Measurements from ENCODE around the gene SYT3.
A peak's percentile ranks its signal among the peaks of the same experiment; 100 is the strongest.

Gene SYT3

GRCh38 chr19:50676625-50677197 is 37.0 kb upstream of the SYT3 start:
- no peak overlapping the region for H3K4me3 ChIP-seq (ENCODE audit: low read depth, low read length)
- TF ChIP-seq CTCF (IDR thresholded peaks at IDR 0.05; ENCODE audit: borderline replicate concordance, insufficient read depth, low read depth, low read length) = no peak

- TF ChIP-seq CTCF (IDR thresholded peaks at IDR 0.05; ENCODE audit: borderline replicate concordance, insufficient read depth, low read depth, low read length) = no peak
- H3K4me3 ChIP-seq (ENCODE audit: low read depth, low read length) = no peak overlapping the region
Measured at GRCh38 chr19:50673118-50673517, 33.4 kb upstream of the SYT3 start.

GRCh38 chr19:50670102-50670380 is 30.4 kb upstream of the SYT3 start:
- TF ChIP-seq CTCF (IDR thresholded peaks at IDR 0.05; ENCODE audit: borderline replicate concordance, insufficient read depth, low read depth, low read length) = no peak

GRCh38 chr19:50669302-50670101 is 29.8 kb upstream of the SYT3 start:
- peak; percentile 66; the same call in 1 of the 2 replicates for TF ChIP-seq CTCF (IDR thresholded peaks at IDR 0.05; ENCODE audit: borderline replicate concordance, insufficient read depth, low read depth, low read length)

More at GRCh38 chr19:50670102-50670380, 30.4 kb upstream of the SYT3 start:
- H3K4me3 ChIP-seq (ENCODE audit: low read depth, low read length) = no peak overlapping the region

GRCh38 chr19:50668879-50669278 is 29.2 kb upstream of the SYT3 start:
- no peak for TF ChIP-seq CTCF (IDR thresholded peaks at IDR 0.05; ENCODE audit: borderline replicate concordance, insufficient read depth, low read depth, low read length)
- H3K4me3 ChIP-seq (ENCODE audit: low read depth, low read length) = no peak overlapping the region

More at GRCh38 chr19:50669302-50670101, 29.8 kb upstream of the SYT3 start:
- H3K4me3 ChIP-seq (ENCODE audit: low read depth, low read length) = no peak overlapping the region

GRCh38 chr19:50668416-50668815 is 28.7 kb upstream of the SYT3 start:
- no peak for TF ChIP-seq CTCF (IDR thresholded peaks at IDR 0.05; ENCODE audit: borderline replicate concordance, insufficient read depth, low read depth, low read length)
- no peak overlapping the region for H3K4me3 ChIP-seq (ENCODE audit: low read depth, low read length)

GRCh38 chr19:50667759-50668231 is 28.1 kb upstream of the SYT3 start:
- no peak overlapping the region for H3K4me3 ChIP-seq (ENCODE audit: low read depth, low read length)
- no peak for TF ChIP-seq CTCF (IDR thresholded peaks at IDR 0.05; ENCODE audit: borderline replicate concordance, insufficient read depth, low read depth, low read length)
